ENCODE data around the gene MTCL1. TPM values are rescaled to one million over a fixed set of nuclear protein-coding genes. Genes with fewer than 3 reads are reported as not detected.
A peak's percentile ranks its signal among the peaks of the same experiment; 100 is the strongest.

The MTCL1 gene
- total and polyA plus RNA-seq, 9 of the 15 experiments (the other 6 are each of a cell fraction or from before 2014, with no cell fraction given) = 0.21 to 7.4 (median 3.7) TPM

- no peak for TF ChIP-seq ESRRB (CRISPR knock-in tag; IDR thresholded peaks at IDR 0.05; ENCODE audit: borderline replicate concordance)
- TF ChIP-seq USF2 (CRISPR knock-in tag; IDR thresholded peaks at IDR 0.05) = no peak
- peak; percentile 61 for TF ChIP-seq ARHGAP35 (IDR thresholded peaks at IDR 0.05; ENCODE audit: partially characterized antibody)
- no peak for TF ChIP-seq HES1 (IDR thresholded peaks at IDR 0.05; ENCODE audit: low read depth)
- TF ChIP-seq ZNF589 (CRISPR knock-in tag; IDR thresholded peaks at IDR 0.05; ENCODE audit: low read depth) = no peak
- no peak for TF ChIP-seq PHF21A (IDR thresholded peaks at IDR 0.05; ENCODE audit: borderline replicate concordance, low read depth)
- no peak for TF ChIP-seq POLR2H (tag; IDR thresholded peaks at IDR 0.05; ENCODE audit: low read depth)
- no peak for TF ChIP-seq SAFB (IDR thresholded peaks at IDR 0.05; ENCODE audit: borderline replicate concordance, low read depth, low read length)
- no peak for TF ChIP-seq THAP7 (CRISPR knock-in tag; IDR thresholded peaks at IDR 0.05)
- no peak for TF ChIP-seq NONO (IDR thresholded peaks at IDR 0.05; ENCODE audit: low read depth in 2 of 2, low read length in 1 of 2)
- TF ChIP-seq PREB (CRISPR knock-in tag; IDR thresholded peaks at IDR 0.05) = no peak
- TF ChIP-seq MAFF (IDR thresholded peaks at IDR 0.05; ENCODE audit: low read length) = no peak
- TF ChIP-seq HNRNPK (IDR thresholded peaks at IDR 0.05; ENCODE audit: low read depth, low read length, poor library complexity, severe bottlenecking) = no peak
- no peak for TF ChIP-seq NFE2 (IDR thresholded peaks at IDR 0.05; ENCODE audit: low read depth)
- no peak for TF ChIP-seq HMG20B (CRISPR knock-in tag; IDR thresholded peaks at IDR 0.05)
- no peak for TF ChIP-seq KHSRP (IDR thresholded peaks at IDR 0.05)
- TF ChIP-seq BRD4 (IDR thresholded peaks at IDR 0.05) = no peak
- no peak for TF ChIP-seq MTA1 (IDR thresholded peaks at IDR 0.05; ENCODE audit: borderline replicate concordance)
- TF ChIP-seq SIN3B (IDR thresholded peaks at IDR 0.05; ENCODE audit: low read depth) = no peak
- no peak for TF ChIP-seq ZNF324 (CRISPR knock-in tag; IDR thresholded peaks at IDR 0.05)
- TF ChIP-seq EZH2 (IDR thresholded peaks at IDR 0.05; ENCODE audit: borderline replicate concordance, low read depth, low read length) = no peak
- TF ChIP-seq ZBTB5 (IDR thresholded peaks at IDR 0.05) = no peak
- no peak for TF ChIP-seq THRAP3 (IDR thresholded peaks at IDR 0.05; ENCODE audit: borderline replicate concordance)
- TF ChIP-seq ATF4 (CRISPR knock-in tag; IDR thresholded peaks at IDR 0.05) = no peak
- TF ChIP-seq ZNF830 (CRISPR knock-in tag; IDR thresholded peaks at IDR 0.05) = no peak
- TF ChIP-seq DNMT1 (IDR thresholded peaks at IDR 0.05) = no peak
Measured at GRCh38 chr18:8881103-8881502, 175.7 kb downstream of the MTCL1 start (continued).

Measured in K562 (cell line).